Endothelial cell of umbilical vein (primary cell): ENCODE measurements around the gene CDK17. TPM values are rescaled to one million over a fixed set of nuclear protein-coding genes. Genes with fewer than 3 reads are reported as not detected.

Experiments used
- BruUV-seq: library from RNA; stranded (reverse); fragments of 400-500 nt; replicated peaks from 2 replicates; lab custom pipeline; 2021; lab: Mats Ljungman, UMichigan
- CTCF ChIA-PET: fragments of 300-600, 350-600 bp; sonication (Branson Sonifier 250); formaldehyde crosslinking; loops from one replicate; lab custom pipeline; 2021; ENCODE audit warnings: antibody characterized with exemption, inconsistent platforms; lab: Charles Lee
- POLR2A ChIA-PET: fragments of 300-600, 350-600 bp; sonication (Branson Sonifier 250); formaldehyde crosslinking; loops from one replicate; lab custom pipeline; 2021; ENCODE audit warnings: antibody characterized with exemption, inconsistent platforms; lab: Charles Lee
- DNase-seq: peaks from one replicate; pipeline ENCODE4 v3.0.0-alpha.2; 2011; ENCODE audit warnings: low read depth, low spot score
- FAIRE-seq: peaks from 2 replicates; lab custom pipeline; 2011; peaks lifted over from hg19 to GRCh38; lab: Jason Lieb, UNC
- H2AFZ ChIP-seq: 2 replicates; pipeline ENCODE4 v1.6.0; 2012; ENCODE audit warnings: low read depth, low read length, control low read depth, inconsistent platforms
- H3K27ac ChIP-seq: 2 replicates; pipeline ENCODE4 v1.5.1; 2011; ENCODE audit warnings: low read depth, mild to moderate bottlenecking, control low read depth, low read length, moderate library complexity; ENCODE audit not compliant: insufficient read depth
- H3K27me3 ChIP-seq, 2 experiments: 2 replicates each; pipeline versions ENCODE4 v1.6.0 to v1.6.1; 2011; ENCODE audit warnings: low read length in 2 of 2, mixed read lengths in 1 of 2; ENCODE audit not compliant: control insufficient read depth in 2 of 2, insufficient read depth in 2 of 2
- H3K36me3 ChIP-seq, 2 experiments: 2 replicates in 1 of 2; 3 replicates in 1 of 2; pipeline ENCODE4 v1.5.1; 2011; ENCODE audit warnings: low read length in 2 of 2, mild to moderate bottlenecking in 1 of 2, moderate library complexity in 1 of 2; ENCODE audit not compliant: control insufficient read depth in 2 of 2, insufficient read depth in 2 of 2; ENCODE audit errors: extremely low read depth in 1 of 2
- H3K4me1 ChIP-seq: 3 replicates; pipeline ENCODE4 v1.5.1; 2011; ENCODE audit warnings: mild to moderate bottlenecking, low read length; ENCODE audit not compliant: control insufficient read depth, insufficient read depth; ENCODE audit errors: extremely low read depth
- H3K4me2 ChIP-seq: 2 replicates; pipeline ENCODE4 v1.6.1; 2011; ENCODE audit warnings: low read length, control low read depth, mixed read lengths; ENCODE audit not compliant: insufficient read depth
- H3K4me3 ChIP-seq, 3 experiments: fragments of 200-600 bp in 1 of 3; sonication (generic), shearing (Covaris generic) in 1 of 3; replicated peaks in 1 of 3; 2 replicates each; pipeline ENCODE4 v1.5.1; 2011 to 2016; ENCODE audit warnings: control low read depth in 3 of 3, low read length in 3 of 3, mild to moderate bottlenecking in 2 of 3, inconsistent platforms in 1 of 3, low read depth in 1 of 3, moderate library complexity in 1 of 3; ENCODE audit not compliant: insufficient read depth in 1 of 3
- H3K79me2 ChIP-seq: 2 replicates; pipeline ENCODE4 v1.6.0; 2012; ENCODE audit warnings: low read length, inconsistent platforms; ENCODE audit not compliant: control insufficient read depth, insufficient read depth
- H3K9ac ChIP-seq: replicated peaks from 2 replicates; pipeline ENCODE3; 2011; ENCODE audit warnings: low read length, control low read depth; ENCODE audit not compliant: insufficient read depth; ENCODE audit errors: extremely low read depth
- H3K9me1 ChIP-seq: replicated peaks from 3 replicates; pipeline ENCODE4 v1.6.0; 2011; ENCODE audit warnings: mild to moderate bottlenecking, low read length; ENCODE audit not compliant: control insufficient read depth, insufficient read depth; ENCODE audit errors: extremely low read depth
- H3K9me3 ChIP-seq: replicated peaks from 2 replicates; pipeline ENCODE4 v1.5.1; 2012; ENCODE audit warnings: low read length, inconsistent platforms; ENCODE audit not compliant: control insufficient read depth, insufficient read depth
- H4K20me1 ChIP-seq: replicated peaks from 2 replicates; pipeline ENCODE3; 2011; ENCODE audit warnings: mild to moderate bottlenecking, low read length; ENCODE audit not compliant: control insufficient read depth, insufficient read depth; ENCODE audit errors: extremely low read depth
- EZH2 ChIP-seq: IDR thresholded peaks from 2 replicates; pipeline ENCODE4 v1.6.1; 2012; ENCODE audit warnings: borderline replicate concordance, low read depth, mild to moderate bottlenecking, moderate library complexity, low read length, inconsistent platforms; ENCODE audit not compliant: severe bottlenecking
- FOS ChIP-seq: IDR thresholded peaks from 2 replicates; pipeline ENCODE4 v1.6.1; 2011; ENCODE audit warnings: mild to moderate bottlenecking, low read length, moderate library complexity, borderline replicate concordance; ENCODE audit not compliant: insufficient read depth
- GATA2 ChIP-seq: IDR thresholded peaks from 2 replicates; pipeline ENCODE4 v1.7.0; 2011; ENCODE audit warnings: low read depth, mild to moderate bottlenecking, moderate library complexity, mixed read lengths, low read length; ENCODE audit not compliant: insufficient read length, insufficient read depth
- JUN ChIP-seq: IDR thresholded peaks from 2 replicates; pipeline ENCODE4 v1.6.1; 2011; ENCODE audit warnings: borderline replicate concordance, low read depth; ENCODE audit not compliant: insufficient read length, insufficient read depth
- MYC ChIP-seq: IDR thresholded peaks from one replicate; pipeline ENCODE4 v1.6.1; 2011; ENCODE audit warnings: mild to moderate bottlenecking, low read depth, low read length
- POLR2A ChIP-seq: IDR thresholded peaks from 2 replicates; pipeline ENCODE4 v1.6.1; 2012; ENCODE audit warnings: low read depth, mild to moderate bottlenecking, control low read depth, low read length
- POLR2AphosphoS5 ChIP-seq: IDR thresholded peaks from 2 replicates; pipeline ENCODE4 v1.6.1; 2012; ENCODE audit warnings: low read depth, mild to moderate bottlenecking, control low read depth, low read length, moderate library complexity; ENCODE audit not compliant: insufficient read depth
- dilution Hi-C: fragments of 300-500 bp; cut with MboI; formaldehyde crosslinking; loops from one replicate; pipeline ENCODE4 v1.15.0; 2019; ENCODE audit warnings: low sequenced_read_pairs; ENCODE audit not compliant: extremely low pct_ligation_motif_present
- intact Hi-C: fragments of 100-400 bp; cut with micrococcal nuclease; formaldehyde crosslinking; loops from one replicate; pipeline ENCODE4 v1.10.0; 2022
- polyA plus RNA-seq, 4 experiments: library from polyadenylated mRNA; depleted of rRNA in 3 of 4; stranded (reverse) in 3 of 4; unstranded in 1 of 4; fragments of >200 nt; gene quantifications; 2 replicates each; pipeline versions ENCODE4 v1.2.1 to v1.2.3, GENCODE V29; 2011 to 2012; ENCODE audit warnings: missing spikeins in 1 of 4
- total RNA-seq: library from RNA; stranded (reverse); gene quantifications from 2 replicates; pipeline ENCODE4 v1.2.3, GENCODE V29; 2021
- TF ChIP-seq, protein P1 (sequence below): IDR thresholded peaks from 2 replicates; pipeline ENCODE4 v1.6.1; 2011; ENCODE audit not compliant: insufficient read depth, insufficient read length

CDK17 gene
- total and polyA plus RNA-seq, 2 donors (not counting 3 experiments of a cell fraction or from before 2014, with no cell fraction given), result 61.1 to 176 TPM

DNA sequence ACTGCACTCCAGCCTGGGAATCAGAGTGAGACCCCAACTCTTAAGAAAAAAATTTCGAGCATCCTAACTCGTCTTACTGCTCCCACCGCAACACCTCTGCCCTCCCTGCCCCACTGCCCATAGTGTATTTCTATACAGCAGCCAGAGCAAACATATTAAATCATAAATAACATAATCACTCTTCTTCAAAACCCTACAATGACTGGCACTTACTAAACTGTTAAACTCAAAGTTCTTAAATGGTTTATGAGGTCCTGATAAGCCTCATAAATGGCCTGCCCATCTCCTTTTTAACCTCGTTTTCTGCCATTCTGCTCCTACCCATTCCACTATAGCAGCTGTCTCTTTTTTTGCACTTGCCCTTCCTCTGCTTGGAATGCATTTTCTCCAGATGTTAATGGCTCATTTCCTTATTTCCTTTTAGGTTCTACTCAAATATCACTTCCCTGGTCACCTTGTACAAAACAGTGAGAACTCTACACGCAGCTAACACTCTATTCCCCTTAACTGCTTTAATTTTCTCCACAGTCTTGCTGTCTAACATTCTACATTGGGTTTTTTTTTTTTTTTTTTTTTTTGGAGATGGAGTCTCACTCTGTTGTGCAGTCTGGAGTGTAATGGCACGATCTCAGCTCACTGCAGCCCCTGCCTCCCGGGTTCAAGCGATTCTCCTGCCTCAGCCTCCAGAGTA lies 45.2 kb downstream of the CDK17 start:
- FAIRE-seq, result no peak
- POLR2A ChIA-PET, result interaction anchor here (0.7 to 1.0 kb wide), 3 partner anchors 14 to 59 kb away, joined by 3 to 12 read pairs (median 7); no protein-coding TSS in a partner anchor
- H3K36me3 ChIP-seq, result no peaks in the 10 kb centered on the region

DNA sequence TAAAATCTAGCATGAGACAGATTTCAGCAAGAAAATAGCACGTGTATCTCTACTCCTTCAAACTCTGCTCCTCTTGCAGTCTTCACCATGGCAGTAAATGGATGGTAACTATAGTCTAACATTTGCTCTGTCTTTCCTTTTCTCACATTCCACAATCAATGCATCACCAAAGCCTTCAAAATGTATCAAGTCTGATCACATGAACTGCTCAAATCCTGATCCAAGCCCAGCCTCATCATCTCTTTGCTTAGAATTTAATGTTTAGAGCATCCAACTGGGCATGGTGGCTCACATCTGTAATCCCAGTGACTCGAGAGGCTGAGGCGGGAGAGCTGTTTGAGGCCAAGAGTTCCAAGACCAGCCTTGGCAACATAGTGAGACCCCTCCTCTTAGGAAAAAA lies 45.9 kb downstream of the CDK17 start:
- Histone ChIP-seq H3K79me2 (peaks cover 100% of the 10 kb centered on the region), H3K27ac (peak overlapping the region; percentile 12), H3K4me1 (peaks cover 65% of the 10 kb centered on the region), H3K27me3 (no peaks in the 10 kb centered on the region), H3K4me3 (no peak overlapping the region), H3K4me2 (no peak overlapping the region), H3K9ac (no peak overlapping the region), H3K9me3 (no peaks in the 10 kb centered on the region), H2AFZ (no peak overlapping the region), H3K9me1 (no peaks in the 10 kb centered on the region), H4K20me1 (peaks cover 41% of the 10 kb centered on the region), H3K36me3 (no peaks in the 10 kb centered on the region)
- DNase-seq (no peak), FAIRE-seq (no peak)
- TF ChIP-seq, protein P1, sequence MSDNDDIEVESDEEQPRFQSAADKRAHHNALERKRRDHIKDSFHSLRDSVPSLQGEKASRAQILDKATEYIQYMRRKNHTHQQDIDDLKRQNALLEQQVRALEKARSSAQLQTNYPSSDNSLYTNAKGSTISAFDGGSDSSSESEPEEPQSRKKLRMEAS, result no peak
- TF ChIP-seq FOS (no peak), POLR2A (no peak)
- CTCF ChIA-PET, result interaction anchor here (1.4 kb wide), 1 partner anchor 47 kb away, joined by 4 read pairs; no protein-coding TSS in a partner anchor
- dilution Hi-C loops, result no loop called here
- intact Hi-C loops, result no loop called here
- no TSS peak for BruUV-seq
- POLR2A ChIA-PET, result interaction anchor here (1.0 kb wide), 1 partner anchor 13 kb away, joined by 7 read pairs; no protein-coding TSS in a partner anchor

More for the DNA sequence above, 45.2 kb downstream of the CDK17 start:
- Histone ChIP-seq H4K20me1 (peaks cover 39% of the 10 kb centered on the region), H3K9me1 (no peaks in the 10 kb centered on the region), H3K79me2 (peaks cover 100% of the 10 kb centered on the region), H3K4me2 (no peak overlapping the region), H3K4me1 (peaks cover 62% of the 10 kb centered on the region), H2AFZ (no peak overlapping the region), H3K27ac (no peak overlapping the region), H3K9ac (no peak overlapping the region), H3K9me3 (no peaks in the 10 kb centered on the region), H3K27me3 (no peaks in the 10 kb centered on the region), H3K4me3 (no peak overlapping the region)
- no peak for DNase-seq
- dilution Hi-C loops (no loop called here), intact Hi-C loops (no loop called here)
- CTCF ChIA-PET, result interaction anchor here (1.4 kb wide), 1 partner anchor 48 kb away, joined by 4 read pairs; no protein-coding TSS in a partner anchor
- no TSS peak for BruUV-seq
- no peak for TF ChIP-seq FOS
- TF ChIP-seq MYC, result no peak
- no peak for TF ChIP-seq GATA2
- no peak for TF ChIP-seq EZH2
- no peak for TF ChIP-seq JUN
- TF ChIP-seq POLR2A, result peak; percentile 23
- TF ChIP-seq POLR2AphosphoS5, result no peak
- TF ChIP-seq, protein P1, result no peak
